Transverse colon (tissue), 4 donors: ENCODE data around the gene DOK1. TPM values are rescaled to one million over a fixed set of nuclear protein-coding genes. Genes with fewer than 3 reads are reported as not detected.

Experiments
- DNase-seq: peaks from one replicate; pipeline ENCODE4 v3.0.0-alpha.2; 2019
- H3K27ac ChIP-seq, 4 donors: fragments of 200-600 bp; sonication (generic); 2 replicates each; pipeline ENCODE4 v1.5.1; 2016 to 2018; ENCODE audit warnings: inconsistent platforms in 4 of 4
- H3K27me3 ChIP-seq: fragments of 200-600 bp; sonication (generic); 2 replicates; pipeline ENCODE4 v1.5.1; 2017; ENCODE audit warnings: inconsistent platforms
- H3K36me3 ChIP-seq, 4 donors: fragments of 200-600 bp; sonication (generic); 2 replicates each; pipeline ENCODE4 v1.5.1; 2017 to 2019; ENCODE audit warnings: inconsistent platforms in 4 of 4
- H3K4me1 ChIP-seq, 4 donors: fragments of 200-600 bp; sonication (generic); 2 replicates each; pipeline ENCODE4 v1.5.1; 2017 to 2020; ENCODE audit warnings: inconsistent platforms in 4 of 4
- H3K4me3 ChIP-seq, 4 donors: fragments of 200-600 bp; sonication (generic); 1 replicate in 1 of 4; 2 replicates in 3 of 4; pipeline versions ENCODE4 v1.5.1 to v1.6.1; 2017 to 2019; ENCODE audit warnings: inconsistent platforms in 4 of 4
- H3K9me3 ChIP-seq, 2 donors: fragments of 200-600 bp; sonication (generic); 2 replicates each; pipeline ENCODE4 v1.5.1; 2017 to 2019; ENCODE audit warnings: inconsistent platforms in 2 of 2
- EP300 ChIP-seq: sonication (generic); formaldehyde crosslinking; IDR thresholded peaks from one replicate; pipeline ENCODE4 v1.6.1; 2017; ENCODE audit warnings: antibody characterized with exemption, low read depth
- POLR2A ChIP-seq: fragments of 450-650 bp; IDR thresholded peaks from one replicate; pipeline ENCODE4 v1.6.1; 2016; ENCODE audit warnings: antibody characterized with exemption, mild to moderate bottlenecking, moderate library complexity
- POLR2AphosphoS5 ChIP-seq, 3 donors: sonication (generic); formaldehyde crosslinking; IDR thresholded peaks; one replicate each; pipeline ENCODE4 v1.6.1; 2016; ENCODE audit warnings: antibody characterized with exemption in 3 of 3
- WGBS, 2 donors: methylation state at CpG; one replicate each; pipeline ENCODE4 v1.1.5; 2018; ENCODE audit warnings: low coverage in 1 of 2; 5-methylcytosine and 5-hydroxymethylcytosine counted together
- in situ Hi-C, 4 donors: fragments of 200-750 bp; cut with MboI; loops; one replicate each; pipeline versions ENCODE4 v1.15.0 to v1.15.1; 2017; ENCODE audit warnings: low sequenced_read_pairs in 3 of 4, low pct_ligation_motif_present in 1 of 4, low pct_unique_long_range_greater_than_20kb in 1 of 4
- intact Hi-C: fragments of 100-400 bp; cut with DNase I; formaldehyde crosslinking; loops from one replicate; pipeline ENCODE4 v1.15.1; 2023; ENCODE audit warnings: low total_unique reads
- total RNA-seq, 4 donors: library from RNA; depleted of rRNA; stranded (reverse); fragments of >200 nt; gene quantifications; one replicate each; pipeline ENCODE4 v1.1.0, GENCODE V29; 2016
- TF ChIP-seq, protein P1 (sequence below), 5 experiments: fragments of 200-600 bp in 3 of 5; fragments of 450-650 bp in 2 of 5; sonication (generic) in 3 of 5; IDR thresholded peaks; 1 replicate in 2 of 5; 2 replicates in 3 of 5; pipeline ENCODE4 v1.5.1; 2016 to 2017; ENCODE audit warnings: antibody characterized with exemption in 5 of 5, inconsistent platforms in 3 of 5, mild to moderate bottlenecking in 2 of 5, moderate library complexity in 1 of 5

DOK1 gene
- total RNA-seq, 4 donors from 2014 or later, result 14.7 to 21.3 (median 20.1) TPM

GRCh38 chr2:74576211-74576862 is 21.8 kb downstream of the DOK1 start:
- peaks cover 0 to 5% (median 0%) of the 10 kb centered on the region in 4 donors for H3K4me1 ChIP-seq
- in situ Hi-C loops (loop anchor here in 3 of 4 donors (5.0 to 25.0 kb wide), 2 partner anchors 74 to 89 kb away; partner anchors contain the start of genes CCDC142 (in 2 of the 3), LBX2 (in 2 of the 3) and TTC31 (in 2 of the 3)), intact Hi-C loops (no loop called here)
- no peaks in the 10 kb centered on the region for H3K27me3 ChIP-seq
- no peaks in the 10 kb centered on the region for H3K36me3 ChIP-seq
- peak overlapping the region in 3 of 4 donors; percentile 26 to 53 (median 44) for H3K27ac ChIP-seq
- 84 to 85% methylated on average over 3 to 7 of the region's 7 CpGs for WGBS, 2 donors
- no peak for DNase-seq
- H3K4me3 ChIP-seq, result no peak overlapping the region
- H3K9me3 ChIP-seq, result no peaks in the 10 kb centered on the region
- TF ChIP-seq POLR2A (no peak), EP300 (no peak), POLR2AphosphoS5 (IDR thresholded peaks at IDR 0.05) (no peak)
- TF ChIP-seq, protein P1, sequence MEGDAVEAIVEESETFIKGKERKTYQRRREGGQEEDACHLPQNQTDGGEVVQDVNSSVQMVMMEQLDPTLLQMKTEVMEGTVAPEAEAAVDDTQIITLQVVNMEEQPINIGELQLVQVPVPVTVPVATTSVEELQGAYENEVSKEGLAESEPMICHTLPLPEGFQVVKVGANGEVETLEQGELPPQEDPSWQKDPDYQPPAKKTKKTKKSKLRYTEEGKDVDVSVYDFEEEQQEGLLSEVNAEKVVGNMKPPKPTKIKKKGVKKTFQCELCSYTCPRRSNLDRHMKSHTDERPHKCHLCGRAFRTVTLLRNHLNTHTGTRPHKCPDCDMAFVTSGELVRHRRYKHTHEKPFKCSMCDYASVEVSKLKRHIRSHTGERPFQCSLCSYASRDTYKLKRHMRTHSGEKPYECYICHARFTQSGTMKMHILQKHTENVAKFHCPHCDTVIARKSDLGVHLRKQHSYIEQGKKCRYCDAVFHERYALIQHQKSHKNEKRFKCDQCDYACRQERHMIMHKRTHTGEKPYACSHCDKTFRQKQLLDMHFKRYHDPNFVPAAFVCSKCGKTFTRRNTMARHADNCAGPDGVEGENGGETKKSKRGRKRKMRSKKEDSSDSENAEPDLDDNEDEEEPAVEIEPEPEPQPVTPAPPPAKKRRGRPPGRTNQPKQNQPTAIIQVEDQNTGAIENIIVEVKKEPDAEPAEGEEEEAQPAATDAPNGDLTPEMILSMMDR (IDR thresholded peaks at IDR 0.05), result no peak

GRCh38 chr2:74576863-74577229 is 22.3 kb downstream of the DOK1 start:
- Histone ChIP-seq H3K36me3 (no peaks in the 10 kb centered on the region), H3K9me3 (no peaks in the 10 kb centered on the region), H3K4me3 (no peak overlapping the region), H3K27ac (peak overlapping the region; percentile 15 to 53 (median 36)), H3K27me3 (no peaks in the 10 kb centered on the region), H3K4me1 (peaks cover 0 to 5% (median 0%) of the 10 kb centered on the region in 4 donors)
- intact Hi-C loops (no loop called here), in situ Hi-C loops (loop anchor here in 3 of 4 donors (5.0 to 25.0 kb wide), 2 partner anchors 75 to 90 kb away; partner anchors contain the start of genes CCDC142 (in 2 of the 3), LBX2 (in 2 of the 3) and TTC31 (in 2 of the 3))
- 14 to 25% methylated on average over 1 of the region's 1 CpG for WGBS, 2 donors
- DNase-seq, result no peak
- TF ChIP-seq, protein P1 (IDR thresholded peaks at IDR 0.05), result no peak
- TF ChIP-seq EP300 (no peak), POLR2A (no peak), POLR2AphosphoS5 (IDR thresholded peaks at IDR 0.05) (no peak)

GRCh38 chr2:74577448-74577847 is 22.9 kb downstream of the DOK1 start:
- H3K9me3 ChIP-seq, result no peaks in the 10 kb centered on the region
- 58% methylated on average over 2 of the region's 2 CpGs; no CpG with 5 or more reads in 1 of the 2 donors for WGBS, 2 donors
- no peak overlapping the region for H3K4me3 ChIP-seq
- peak overlapping the region; percentile 4 to 43 (median 21) for H3K27ac ChIP-seq
- intact Hi-C loops (no loop called here), in situ Hi-C loops (loop anchor here in 3 of 4 donors (5.0 to 25.0 kb wide), 2 partner anchors 75 to 90 kb away; partner anchors contain the start of genes CCDC142 (in 2 of the 3), LBX2 (in 2 of the 3) and TTC31 (in 2 of the 3))
- H3K4me1 ChIP-seq, result peaks cover 0 to 5% (median 0%) of the 10 kb centered on the region in 4 donors
- no peaks in the 10 kb centered on the region for H3K36me3 ChIP-seq
- H3K27me3 ChIP-seq, result no peaks in the 10 kb centered on the region
- TF ChIP-seq, protein P1 (IDR thresholded peaks at IDR 0.05), result no peak
- TF ChIP-seq POLR2AphosphoS5 (IDR thresholded peaks at IDR 0.05) (no peak), EP300 (no peak), POLR2A (no peak)
- no peak for DNase-seq

- no peak for DNase-seq
- Histone ChIP-seq H3K4me1 (peaks cover 0 to 5% (median 0%) of the 10 kb centered on the region in 4 donors), H3K36me3 (no peaks in the 10 kb centered on the region), H3K9me3 (no peaks in the 10 kb centered on the region), H3K4me3 (no peak overlapping the region), H3K27ac (peak overlapping the region in 1 of 4 donors; percentile 25), H3K27me3 (no peaks in the 10 kb centered on the region)
- intact Hi-C loops (no loop called here), in situ Hi-C loops (loop anchor here in 3 of 4 donors (5.0 to 25.0 kb wide), 2 partner anchors 76 to 91 kb away; partner anchors contain the start of genes CCDC142 (in 2 of the 3), LBX2 (in 2 of the 3) and TTC31 (in 2 of the 3))
- WGBS, 2 donors, result 77 to 85% methylated on average over 2 to 3 of the region's 3 CpGs
- no peak for TF ChIP-seq EP300
- TF ChIP-seq POLR2A, result no peak
- TF ChIP-seq, protein P1 (IDR thresholded peaks at IDR 0.05), result no peak
Observed at GRCh38 chr2:74578408-74578807, 23.9 kb downstream of the DOK1 start.
